ENCODE measurements around the gene LACTB. TPM values are rescaled to one million over a fixed set of nuclear protein-coding genes. Genes with fewer than 3 reads are reported as not detected.

LACTB gene
- total and polyA plus RNA-seq, 4 donors: 13.2 to 25.3 (median 19.1) TPM

- H3K27me3 ChIP-seq (ENCODE audit: control insufficient read depth in 4 of 4, insufficient read depth in 4 of 4, low read length in 3 of 4): no peaks in the 10 kb centered on the region
- DNase-seq (ENCODE audit: low spot score): no peak
- no peak overlapping the region for H3K4me3 ChIP-seq (ENCODE audit: low read depth in 1 of 3, low read length in 3 of 3)
- WGBS: 88% methylated on average over 10 of the region's 10 CpGs
- peaks cover 0 to 6% (median 3%) of the 10 kb centered on the region in 4 donors for H3K4me1 ChIP-seq (ENCODE audit: control insufficient read depth in 4 of 4, insufficient read depth in 4 of 4, low read length in 3 of 4)
- H3K27ac ChIP-seq (ENCODE audit: low read depth in 1 of 2, low read length in 2 of 2): no peak overlapping the region
- no peaks in the 10 kb centered on the region for H3K9me3 ChIP-seq (ENCODE audit: control insufficient read depth in 4 of 4, low read length in 3 of 4)
- no peak overlapping the region for H3K9ac ChIP-seq (ENCODE audit: low read depth in 1 of 2, low read length in 2 of 2)
- TF ChIP-seq FOXA2 (IDR thresholded peaks at IDR 0.05) (no peak), GABPA (IDR thresholded peaks at IDR 0.05 in 1 of 2, conservative IDR thresholded peaks at IDR 0.05 in 1 of 2) (no peak), EGR1 (IDR thresholded peaks at IDR 0.05; ENCODE audit: low read depth in 2 of 2) (no peak), CTCF (IDR thresholded peaks at IDR 0.05; ENCODE audit: low read depth, low read length, missing input control) (no peak), MAX (IDR thresholded peaks at IDR 0.05) (no peak), HNF4A (conservative IDR thresholded peaks at IDR 0.05) (no peak), RAD21 (IDR thresholded peaks at IDR 0.05) (no peak), TAF1 (conservative IDR thresholded peaks at IDR 0.05) (no peak), RXRA (IDR thresholded peaks at IDR 0.05) (no peak), ZBTB33 (IDR thresholded peaks at IDR 0.05) (no peak), YY1 (IDR thresholded peaks at IDR 0.05) (no peak), ATF3 (IDR thresholded peaks at IDR 0.05) (no peak), FOXA1 (IDR thresholded peaks at IDR 0.05) (no peak), REST (IDR thresholded peaks at IDR 0.05) (no peak), JUND (IDR thresholded peaks at IDR 0.05) (no peak), HNF4G (IDR thresholded peaks at IDR 0.05) (no peak), NR2F2 (IDR thresholded peaks at IDR 0.05) (no peak)
- no peaks in the 10 kb centered on the region for H3K36me3 ChIP-seq (ENCODE audit: control insufficient read depth in 4 of 4, insufficient read depth in 3 of 4, low read depth in 1 of 4, low read length in 3 of 4)
Observed at GRCh38 chr15:63090887-63091286, 30.8 kb upstream of the LACTB start.
